AG04449 (cell line): ENCODE data around the gene ICOS.
"Not testable (repeated sequence)": the region's sequence is repeated elsewhere in the genome, so short reads cannot be mapped to it uniquely, and the experiment has no call there.

ENCODE experiments used
- CTCF ChIA-PET: fragments of 350-600 bp; formaldehyde crosslinking; extraction: SDS; loops from one replicate; lab custom pipeline; 2021; ENCODE audit warnings: antibody characterized with exemption; lab: Yijun Ruan, JAX
- POLR2A ChIA-PET: fragments of 400-600, 350-600 bp; formaldehyde crosslinking; extraction: SDS; loops from one replicate; lab custom pipeline; 2020; ENCODE audit warnings: antibody characterized with exemption, inconsistent platforms; lab: Yijun Ruan, JAX
- DNase-seq: peaks from one replicate; pipeline ENCODE4 v3.0.0-alpha.2; 2010; ENCODE audit warnings: low read depth, low spot score
- H3K4me3 ChIP-seq: 2 replicates; pipeline ENCODE4 v1.5.1; 2011; ENCODE audit warnings: low read depth, mild to moderate bottlenecking, control low read depth, low read length
- TF ChIP-seq, protein P1 (sequence below): IDR thresholded peaks from one replicate; pipeline ENCODE4 v1.5.1; 2011; ENCODE audit warnings: mild to moderate bottlenecking, moderate library complexity, low read length, control low read depth, inconsistent platforms; ENCODE audit not compliant: insufficient read depth; ENCODE audit errors: missing control alignments

Gene ICOS

DNA sequence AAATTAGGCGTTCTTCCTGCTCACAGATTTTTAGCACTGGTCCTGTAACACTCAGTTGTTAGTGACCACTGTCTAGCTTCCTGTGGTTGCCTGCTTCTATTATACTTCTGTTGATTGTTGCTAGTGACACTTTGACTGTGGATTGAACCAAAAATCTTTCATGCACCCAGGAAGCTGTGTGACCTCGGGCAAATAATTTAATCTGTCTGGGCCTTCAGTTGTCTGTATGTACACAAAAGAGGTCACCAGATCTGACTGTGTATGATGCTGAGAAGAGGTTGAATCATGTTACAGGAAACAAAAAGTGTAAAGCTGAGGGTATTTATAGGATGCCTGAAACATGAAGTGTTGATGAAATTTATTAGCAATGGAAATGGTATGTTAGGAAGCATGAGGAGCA, 12.7 kb downstream of the ICOS start:
- H3K4me3 ChIP-seq, result no peak overlapping the region
- ChIA-PET CTCF (no interaction called here), POLR2A (no interaction called here)
- DNase-seq, result peak; percentile 14
- TF ChIP-seq, protein P1, sequence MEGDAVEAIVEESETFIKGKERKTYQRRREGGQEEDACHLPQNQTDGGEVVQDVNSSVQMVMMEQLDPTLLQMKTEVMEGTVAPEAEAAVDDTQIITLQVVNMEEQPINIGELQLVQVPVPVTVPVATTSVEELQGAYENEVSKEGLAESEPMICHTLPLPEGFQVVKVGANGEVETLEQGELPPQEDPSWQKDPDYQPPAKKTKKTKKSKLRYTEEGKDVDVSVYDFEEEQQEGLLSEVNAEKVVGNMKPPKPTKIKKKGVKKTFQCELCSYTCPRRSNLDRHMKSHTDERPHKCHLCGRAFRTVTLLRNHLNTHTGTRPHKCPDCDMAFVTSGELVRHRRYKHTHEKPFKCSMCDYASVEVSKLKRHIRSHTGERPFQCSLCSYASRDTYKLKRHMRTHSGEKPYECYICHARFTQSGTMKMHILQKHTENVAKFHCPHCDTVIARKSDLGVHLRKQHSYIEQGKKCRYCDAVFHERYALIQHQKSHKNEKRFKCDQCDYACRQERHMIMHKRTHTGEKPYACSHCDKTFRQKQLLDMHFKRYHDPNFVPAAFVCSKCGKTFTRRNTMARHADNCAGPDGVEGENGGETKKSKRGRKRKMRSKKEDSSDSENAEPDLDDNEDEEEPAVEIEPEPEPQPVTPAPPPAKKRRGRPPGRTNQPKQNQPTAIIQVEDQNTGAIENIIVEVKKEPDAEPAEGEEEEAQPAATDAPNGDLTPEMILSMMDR, result no peak

DNA sequence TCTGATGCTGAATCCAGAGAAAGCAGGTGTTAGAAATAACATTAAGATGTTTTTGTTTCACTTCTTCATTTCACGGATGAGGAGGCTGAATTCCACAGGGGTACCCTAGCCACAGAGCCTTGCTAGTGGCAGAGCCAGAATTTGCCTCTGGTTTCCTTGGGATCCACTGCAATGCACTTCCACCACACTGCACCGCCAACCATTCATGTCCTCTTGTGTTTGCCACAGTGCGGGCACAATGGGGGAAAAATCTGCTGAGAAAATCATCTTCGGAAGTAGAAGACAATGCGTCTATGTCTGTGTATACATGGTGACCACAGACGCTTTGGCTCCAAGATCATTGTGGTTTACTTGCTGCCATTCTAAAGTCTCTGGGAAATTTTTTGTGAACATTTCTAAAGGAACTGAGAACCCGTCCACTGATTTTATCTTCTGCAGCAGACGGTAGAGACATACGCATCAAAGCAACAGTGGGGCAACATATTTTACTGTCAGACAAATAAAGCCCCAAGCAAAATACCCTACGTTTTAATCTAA, 14.9 kb downstream of the ICOS start:
- TF ChIP-seq, protein P1, result no peak
- ChIA-PET CTCF (no interaction called here), POLR2A (no interaction called here)
- no peak for DNase-seq
- H3K4me3 ChIP-seq, result no peak overlapping the region

DNA sequence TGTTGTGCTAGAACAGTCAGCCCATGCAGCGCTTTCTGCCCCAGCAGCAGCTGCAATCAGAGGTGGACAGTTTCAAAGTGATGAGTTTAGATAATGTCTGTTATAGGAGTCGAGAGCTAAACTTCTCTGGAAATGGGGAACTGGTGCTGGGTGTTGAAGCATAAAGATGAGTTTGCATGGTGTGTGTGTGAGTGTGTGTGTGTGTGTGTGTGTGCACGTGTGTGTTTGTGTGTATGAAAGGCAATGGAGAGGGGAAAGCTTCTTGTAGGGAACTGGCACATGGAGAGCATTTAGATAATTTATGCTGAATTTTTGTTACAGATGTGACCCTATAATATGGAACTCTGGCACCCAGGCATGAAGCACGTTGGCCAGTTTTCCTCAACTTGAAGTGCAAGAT, 22.7 kb downstream of the ICOS start:
- DNase-seq, result no peak
- ChIA-PET POLR2A (no interaction called here), CTCF (no interaction called here)
- no peak overlapping the region for H3K4me3 ChIP-seq
- TF ChIP-seq, protein P1, result no peak

DNA sequence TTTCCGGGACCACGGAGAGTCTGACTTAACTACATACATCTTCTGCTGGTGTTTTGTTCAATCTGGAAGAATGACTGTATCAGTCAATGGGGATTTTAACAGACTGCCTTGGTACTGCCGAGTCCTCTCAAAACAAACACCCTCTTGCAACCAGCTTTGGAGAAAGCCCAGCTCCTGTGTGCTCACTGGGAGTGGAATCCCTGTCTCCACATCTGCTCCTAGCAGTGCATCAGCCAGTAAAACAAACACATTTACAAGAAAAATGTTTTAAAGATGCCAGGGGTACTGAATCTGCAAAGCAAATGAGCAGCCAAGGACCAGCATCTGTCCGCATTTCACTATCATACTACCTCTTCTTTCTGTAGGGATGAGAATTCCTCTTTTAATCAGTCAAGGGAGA, 23.1 kb downstream of the ICOS start:
- TF ChIP-seq, protein P1, result no peak
- no peak for DNase-seq
- CTCF ChIA-PET, result no interaction called here
- POLR2A ChIA-PET, result no interaction called here
- no peak overlapping the region for H3K4me3 ChIP-seq

DNA sequence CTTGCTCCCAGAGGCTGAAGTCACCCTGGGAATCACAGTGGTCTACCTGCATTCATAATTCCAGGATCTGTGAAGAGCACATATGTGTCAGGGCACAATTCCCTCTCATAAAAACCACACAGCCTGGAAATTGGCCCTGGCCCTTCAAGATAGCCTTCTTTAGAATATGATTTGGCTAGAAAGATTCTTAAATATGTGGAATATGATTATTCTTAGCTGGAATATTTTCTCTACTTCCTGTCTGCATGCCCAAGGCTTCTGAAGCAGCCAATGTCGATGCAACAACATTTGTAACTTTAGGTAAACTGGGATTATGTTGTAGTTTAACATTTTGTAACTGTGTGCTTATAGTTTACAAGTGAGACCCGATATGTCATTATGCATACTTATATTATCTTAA, 24.2 kb downstream of the ICOS start:
- ChIA-PET CTCF (no interaction called here), POLR2A (no interaction called here)
- TF ChIP-seq, protein P1, result no peak
- no peak overlapping the region for H3K4me3 ChIP-seq
- DNase-seq, result peak; percentile 16

DNA sequence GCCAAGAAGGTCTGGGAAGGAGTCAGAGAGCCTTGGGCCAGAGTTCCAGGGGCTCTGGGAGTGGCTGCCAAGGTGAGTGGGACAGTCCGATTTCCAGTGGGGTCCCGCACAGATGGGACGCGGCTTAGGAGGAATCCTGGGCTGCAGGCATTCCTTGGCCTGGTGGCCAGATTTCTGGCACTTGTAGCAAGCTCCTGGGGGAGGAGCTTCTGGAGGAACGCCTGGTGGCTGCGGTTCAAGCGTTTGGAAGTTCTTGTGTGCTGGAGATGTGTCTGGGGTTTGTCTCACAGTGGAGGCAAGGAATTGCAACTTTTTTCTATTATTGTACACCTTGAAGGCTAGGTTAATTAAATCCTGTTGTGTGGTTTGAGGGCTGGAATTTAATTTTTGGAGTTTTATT, 28.6 kb downstream of the ICOS start:
- CTCF ChIA-PET, DNase-seq, POLR2A ChIA-PET, H3K4me3 ChIP-seq: not testable (repeated sequence)

DNA sequence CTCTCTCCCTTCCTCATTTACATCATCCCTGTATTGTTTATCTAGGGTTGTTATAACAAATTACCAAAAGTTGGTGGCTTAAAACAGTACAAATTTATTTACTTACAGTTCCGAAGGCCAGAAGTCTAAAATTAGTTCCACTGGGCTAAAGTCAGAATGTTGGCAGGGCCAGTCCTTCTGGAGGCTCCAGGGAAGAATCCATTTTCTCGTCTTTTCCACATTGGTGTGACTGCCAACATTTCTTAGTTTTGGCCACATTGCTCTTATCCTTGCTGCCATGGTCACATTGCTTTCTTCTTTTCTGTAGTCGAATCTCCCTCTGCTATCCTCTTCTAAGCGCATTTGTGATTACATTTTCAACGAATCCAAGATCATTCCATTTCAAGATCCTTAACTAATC, 34.7 kb downstream of the ICOS start:
- ChIA-PET POLR2A (no interaction called here), CTCF (no interaction called here)
- DNase-seq, result no peak
- no peak overlapping the region for H3K4me3 ChIP-seq
- TF ChIP-seq, protein P1, result no peak
